Nephron (organoid): ENCODE measurements around the gene FIG4.
"Not testable (repeated sequence)": the region's sequence is repeated elsewhere in the genome, so short reads cannot be mapped to it uniquely, and the experiment has no call there.

Experiments used
- H3K27ac Mint-ChIP-seq, 3 experiments: 2 replicates each; pipeline ENCODE4 v1.8.0; 2020; ENCODE audit warnings: mixed read lengths in 3 of 3, mild to moderate bottlenecking in 2 of 3, moderate library complexity in 1 of 3
- H3K27me3 Mint-ChIP-seq: 2 replicates; pipeline ENCODE4 v1.8.0; 2021; ENCODE audit warnings: low read depth, mild to moderate bottlenecking, moderate library complexity, mixed read lengths
- H3K36me3 Mint-ChIP-seq: 2 replicates; pipeline ENCODE4 v1.8.0; 2020; ENCODE audit warnings: low read depth, mixed read lengths
- H3K4me1 Mint-ChIP-seq: 2 replicates; pipeline ENCODE4 v1.8.0; 2020; ENCODE audit warnings: mixed read lengths
- H3K4me3 Mint-ChIP-seq, 3 experiments: 2 replicates each; pipeline ENCODE4 v1.8.0; 2020; ENCODE audit warnings: mild to moderate bottlenecking in 3 of 3, mixed read lengths in 3 of 3, moderate library complexity in 2 of 3
- H3K9me3 Mint-ChIP-seq: 2 replicates; pipeline ENCODE4 v1.8.0; 2020; ENCODE audit warnings: mixed read lengths
- CTCF ChIP-seq, 3 experiments: fragments of 200-600 bp; sonication (generic); IDR thresholded peaks; one replicate each; pipeline ENCODE4 v1.5.0; 2021; ENCODE audit warnings: antibody characterized with exemption in 3 of 3; ENCODE audit not compliant: unreplicated experiment in 3 of 3

The FIG4 gene

GRCh38 chr6:109706513-109706912 lies 15.4 kb downstream of the FIG4 start:
- Mint-ChIP-seq H3K36me3 (peaks cover 13% of the 10 kb centered on the region), H3K27me3 (no peaks in the 10 kb centered on the region), H3K4me3 (no peak overlapping the region), H3K27ac (no peak overlapping the region), H3K4me1 (no peaks in the 10 kb centered on the region), H3K9me3 (peaks cover 24% of the 10 kb centered on the region)
- TF ChIP-seq CTCF (IDR thresholded peaks at IDR 0.05; ENCODE audit: unreplicated experiment in 3 of 3): no peak

- H3K27me3 Mint-ChIP-seq, H3K27ac Mint-ChIP-seq: not testable (repeated sequence)
Measured at GRCh38 chr6:109708099-109708498, 17.0 kb downstream of the FIG4 start.

GRCh38 chr6:109713097-109713496 lies 22.0 kb downstream of the FIG4 start:
- Mint-ChIP-seq H3K27ac (no peak overlapping the region), H3K27me3 (no peaks in the 10 kb centered on the region), H3K4me1 (no peaks in the 10 kb centered on the region), H3K36me3 (peaks cover 27% of the 10 kb centered on the region), H3K9me3 (peaks cover 34% of the 10 kb centered on the region), H3K4me3 (no peak overlapping the region)
- no peak for TF ChIP-seq CTCF (IDR thresholded peaks at IDR 0.05; ENCODE audit: unreplicated experiment in 3 of 3)

More at GRCh38 chr6:109708099-109708498, 17.0 kb downstream of the FIG4 start:
- Mint-ChIP-seq H3K9me3 (peaks cover 34% of the 10 kb centered on the region), H3K36me3 (peaks cover 18% of the 10 kb centered on the region)
- not testable (repeated sequence) for H3K4me3 Mint-ChIP-seq, H3K4me1 Mint-ChIP-seq

GRCh38 chr6:109714166-109714565 lies 23.1 kb downstream of the FIG4 start:
- H3K4me3 Mint-ChIP-seq: no peak overlapping the region
- peaks cover 24% of the 10 kb centered on the region for H3K36me3 Mint-ChIP-seq
- H3K4me1 Mint-ChIP-seq: no peaks in the 10 kb centered on the region
- no peaks in the 10 kb centered on the region for H3K27me3 Mint-ChIP-seq
- peaks cover 29% of the 10 kb centered on the region for H3K9me3 Mint-ChIP-seq
- no peak for TF ChIP-seq CTCF (IDR thresholded peaks at IDR 0.05; ENCODE audit: unreplicated experiment in 3 of 3)
- no peak overlapping the region for H3K27ac Mint-ChIP-seq

GRCh38 chr6:109714611-109715010 lies 23.5 kb downstream of the FIG4 start:
- Mint-ChIP-seq H3K27ac (no peak overlapping the region), H3K9me3 (peaks cover 25% of the 10 kb centered on the region), H3K27me3 (no peaks in the 10 kb centered on the region), H3K4me3 (no peak overlapping the region), H3K36me3 (peaks cover 24% of the 10 kb centered on the region), H3K4me1 (no peaks in the 10 kb centered on the region)
- TF ChIP-seq CTCF (IDR thresholded peaks at IDR 0.05; ENCODE audit: unreplicated experiment in 3 of 3): no peak

GRCh38 chr6:109715616-109716015 lies 24.5 kb downstream of the FIG4 start:
- H3K27ac Mint-ChIP-seq: no peak overlapping the region
- no peak overlapping the region for H3K4me3 Mint-ChIP-seq
- H3K9me3 Mint-ChIP-seq: peaks cover 15% of the 10 kb centered on the region
- H3K36me3 Mint-ChIP-seq: peaks cover 18% of the 10 kb centered on the region
- no peak for TF ChIP-seq CTCF (IDR thresholded peaks at IDR 0.05; ENCODE audit: unreplicated experiment in 3 of 3)
- no peaks in the 10 kb centered on the region for H3K4me1 Mint-ChIP-seq
- no peaks in the 10 kb centered on the region for H3K27me3 Mint-ChIP-seq
